ENCODE results near the gene MT1HL1. TPM values are rescaled to one million over a fixed set of nuclear protein-coding genes. Genes with fewer than 3 reads are reported as not detected.
"Not testable (repeated sequence)": the region's sequence is repeated elsewhere in the genome, so short reads cannot be mapped to it uniquely, and the experiment has no call there.

The MT1HL1 gene
- total RNA-seq, 1 donor from 2014 or later: not detected

DNA sequence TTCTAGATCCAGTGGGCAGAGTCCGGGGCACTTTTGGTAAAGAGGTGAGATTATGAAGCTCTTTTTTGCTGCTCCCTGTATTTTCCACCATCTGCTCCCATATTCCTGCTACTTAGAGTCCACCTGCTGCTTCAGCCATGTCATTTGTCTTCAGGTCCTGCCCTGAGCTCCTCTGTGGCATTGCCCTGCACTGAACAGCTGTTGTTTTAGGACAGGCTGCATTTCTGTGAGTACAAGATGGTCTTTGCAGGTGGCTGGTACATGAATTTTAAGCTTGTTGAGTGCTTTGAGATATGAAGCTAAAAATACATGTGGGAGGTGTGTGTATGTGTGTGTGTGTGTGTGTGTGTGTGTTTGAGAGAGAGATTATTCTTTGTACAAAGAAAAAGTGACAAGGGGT is 21.9 kb downstream of the MT1HL1 start:
- intact Hi-C loops (cut with DNase I): no loop called here
- DNase-seq (ENCODE audit: low spot score) (no peak), ATAC-seq (no peak)

DNA sequence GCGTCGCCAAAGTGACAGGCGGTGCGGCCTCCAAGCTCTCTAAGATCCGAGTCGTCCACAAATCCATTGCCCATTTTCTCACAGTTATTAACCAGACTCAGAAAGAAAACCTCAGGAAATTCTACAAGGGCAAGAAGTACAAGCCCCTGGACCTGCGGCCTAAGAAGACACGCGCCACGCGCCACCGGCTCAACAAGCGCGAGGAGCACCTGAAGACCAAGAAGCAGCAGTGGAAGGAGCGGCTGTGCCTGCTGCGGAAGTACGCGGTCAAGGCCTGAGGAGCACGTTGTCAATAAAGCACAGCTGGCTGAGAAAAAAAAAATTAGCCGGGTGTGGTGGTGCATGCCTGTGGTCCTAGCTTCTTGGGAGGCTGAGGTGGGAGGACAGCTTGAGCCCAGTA is 22.8 kb downstream of the MT1HL1 start:
- intact Hi-C loops (cut with DNase I): not testable (repeated sequence)

GRCh38 chr1:236980673-236981072 is 23.6 kb downstream of the MT1HL1 start:
- ATAC-seq (no peak), DNase-seq (ENCODE audit: low spot score) (no peak)
- intact Hi-C loops (cut with DNase I): no loop called here

More for the DNA sequence above, 22.8 kb downstream of the MT1HL1 start:
- not testable (repeated sequence) for ATAC-seq; DNase-seq (ENCODE audit: low spot score)

DNA sequence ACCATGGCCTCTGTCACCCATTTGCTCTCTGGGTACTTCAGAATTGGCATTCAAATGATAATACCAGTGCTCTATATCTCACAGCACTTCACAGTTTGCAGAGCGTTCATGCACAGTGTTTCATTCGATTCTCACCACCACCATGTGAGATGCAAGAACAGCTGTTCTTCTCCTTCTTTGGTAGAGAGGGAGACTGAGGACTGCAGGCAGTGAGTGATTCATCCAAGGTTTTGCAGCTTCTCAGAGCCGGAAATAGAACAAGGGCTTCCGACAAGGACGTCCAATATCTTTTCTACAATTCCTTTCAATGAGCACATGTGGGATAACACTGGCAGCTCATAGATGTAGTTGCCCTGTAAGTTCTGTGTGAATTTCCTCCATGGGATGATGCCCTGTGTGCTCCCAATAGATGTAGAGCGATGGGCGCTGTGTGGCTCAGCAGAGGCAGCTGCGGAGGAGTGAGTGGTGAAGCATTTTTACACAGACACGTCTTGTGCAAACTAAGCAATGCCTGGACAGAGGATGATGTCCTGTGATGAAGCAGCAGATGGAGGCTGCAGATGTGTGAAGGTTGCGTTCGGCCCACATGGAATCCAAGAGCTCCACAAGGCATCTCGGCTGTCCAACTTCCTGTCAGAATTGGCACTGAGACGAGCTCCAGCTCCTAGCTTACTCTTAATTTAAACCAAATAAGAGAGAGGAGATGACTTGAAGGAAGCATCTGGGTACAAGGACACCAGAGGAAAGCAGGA is 24.9 kb downstream of the MT1HL1 start:
- no peak for DNase-seq (ENCODE audit: low spot score)
- intact Hi-C loops (cut with DNase I): no loop called here
- ATAC-seq: no peak

- intact Hi-C loops (cut with DNase I): no loop called here
- DNase-seq (ENCODE audit: low spot score): no peak
- no peak for ATAC-seq
Measured at GRCh38 chr1:236978740-236979139, 25.5 kb downstream of the MT1HL1 start.

DNA sequence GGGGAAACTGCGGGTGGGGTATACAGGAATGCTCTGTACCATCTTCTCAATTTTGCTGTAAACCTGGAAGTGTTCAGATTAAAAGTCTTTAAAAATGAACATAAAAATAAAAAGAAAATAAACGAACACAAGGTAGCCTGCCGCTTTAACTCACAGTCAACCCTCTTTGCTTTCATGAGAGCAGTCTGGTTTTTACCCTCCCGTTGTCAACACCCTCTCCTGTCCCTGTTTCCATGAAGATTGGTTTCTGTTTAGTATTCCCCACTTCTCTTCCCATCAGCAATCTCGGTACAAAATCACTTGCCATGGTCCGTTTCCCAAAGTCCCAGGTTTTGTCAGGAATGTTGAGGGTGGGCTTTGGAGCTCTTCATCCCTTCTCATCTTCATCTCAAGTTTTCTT is 28.8 kb downstream of the MT1HL1 start:
- intact Hi-C loops (cut with DNase I): no loop called here
- DNase-seq (ENCODE audit: low spot score): no peak
- ATAC-seq: no peak

DNA sequence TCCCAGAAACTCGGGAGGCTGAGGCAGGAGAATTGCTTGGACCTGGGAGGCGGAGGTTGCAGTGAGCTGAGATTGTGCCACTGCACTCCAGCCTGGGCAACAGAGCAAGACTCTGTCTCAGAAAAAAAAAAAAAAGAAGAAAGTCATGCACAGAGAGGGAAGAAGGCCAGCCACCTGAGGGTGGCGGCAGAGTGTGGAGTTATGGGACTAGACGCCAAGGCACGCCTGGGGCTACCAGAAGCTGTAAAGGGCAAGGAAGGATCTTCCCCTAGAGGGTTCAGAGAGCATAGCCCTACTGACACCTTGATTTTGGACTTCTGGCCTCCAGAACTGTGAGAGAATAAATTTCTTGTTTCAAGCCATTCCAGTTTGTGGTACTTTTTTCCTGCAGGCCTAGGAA is 30.2 kb downstream of the MT1HL1 start:
- DNase-seq (ENCODE audit: low spot score); ATAC-seq; intact Hi-C loops (cut with DNase I): not testable (repeated sequence)

DNA sequence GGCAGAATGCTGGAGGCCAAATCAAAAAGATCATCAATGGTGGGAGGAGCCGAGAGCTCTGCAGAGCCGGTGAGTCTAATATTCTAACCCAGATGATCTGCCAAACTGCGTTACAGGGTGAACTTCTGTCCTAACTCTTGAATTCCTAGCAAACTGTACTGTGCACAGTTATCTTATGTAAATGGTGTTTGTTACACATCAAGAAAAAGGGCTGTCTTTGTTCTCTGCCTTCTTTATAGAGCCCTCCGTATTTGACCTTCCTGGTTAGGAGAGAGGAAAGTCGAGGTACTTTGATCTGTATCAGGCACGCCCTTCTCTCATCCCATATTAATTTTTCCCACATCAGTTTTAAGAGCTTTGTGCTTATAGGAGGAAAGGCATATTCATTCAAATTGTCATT is 37.6 kb downstream of the MT1HL1 start:
- intact Hi-C loops (cut with DNase I): no loop called here
- ATAC-seq (no peak), DNase-seq (ENCODE audit: low spot score) (no peak)

GRCh38 chr1:236963920-236964319 is 40.3 kb downstream of the MT1HL1 start:
- ATAC-seq (no peak), DNase-seq (ENCODE audit: low spot score) (no peak)
- intact Hi-C loops (cut with DNase I): no loop called here

- ATAC-seq (no peak), DNase-seq (ENCODE audit: low spot score) (no peak)
- intact Hi-C loops (cut with DNase I): no loop called here
Measured at GRCh38 chr1:236959112-236959511, 45.1 kb downstream of the MT1HL1 start.

GRCh38 chr1:236957235-236957634 is 47.0 kb downstream of the MT1HL1 start:
- ATAC-seq (no peak), DNase-seq (ENCODE audit: low spot score) (no peak)
- intact Hi-C loops (cut with DNase I): no loop called here

Other genes starting within 250 kb of the MT1HL1 start
- 64.0 TPM for gene MTR, start 209.1 kb downstream of the MT1HL1 start, total RNA-seq
- gene RYR2, start 37.7 kb upstream of the MT1HL1 start, total RNA-seq: 0.49 TPM

Measured in sciatic nerve (tissue), 2 donors.